ENCODE results near the gene SPSB3.

GRCh38 chr16:1778200-1779179 lies 3.9 kb downstream of the SPSB3 start:
- TF ChIP-seq, protein P1, sequence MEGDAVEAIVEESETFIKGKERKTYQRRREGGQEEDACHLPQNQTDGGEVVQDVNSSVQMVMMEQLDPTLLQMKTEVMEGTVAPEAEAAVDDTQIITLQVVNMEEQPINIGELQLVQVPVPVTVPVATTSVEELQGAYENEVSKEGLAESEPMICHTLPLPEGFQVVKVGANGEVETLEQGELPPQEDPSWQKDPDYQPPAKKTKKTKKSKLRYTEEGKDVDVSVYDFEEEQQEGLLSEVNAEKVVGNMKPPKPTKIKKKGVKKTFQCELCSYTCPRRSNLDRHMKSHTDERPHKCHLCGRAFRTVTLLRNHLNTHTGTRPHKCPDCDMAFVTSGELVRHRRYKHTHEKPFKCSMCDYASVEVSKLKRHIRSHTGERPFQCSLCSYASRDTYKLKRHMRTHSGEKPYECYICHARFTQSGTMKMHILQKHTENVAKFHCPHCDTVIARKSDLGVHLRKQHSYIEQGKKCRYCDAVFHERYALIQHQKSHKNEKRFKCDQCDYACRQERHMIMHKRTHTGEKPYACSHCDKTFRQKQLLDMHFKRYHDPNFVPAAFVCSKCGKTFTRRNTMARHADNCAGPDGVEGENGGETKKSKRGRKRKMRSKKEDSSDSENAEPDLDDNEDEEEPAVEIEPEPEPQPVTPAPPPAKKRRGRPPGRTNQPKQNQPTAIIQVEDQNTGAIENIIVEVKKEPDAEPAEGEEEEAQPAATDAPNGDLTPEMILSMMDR (IDR thresholded peaks at IDR 0.05; ENCODE audit: low read depth, low read length, poor library complexity, severe bottlenecking), result no peak
- no peak for TF ChIP-seq EZH2phosphoT487 (IDR thresholded peaks at IDR 0.05; ENCODE audit: borderline replicate concordance, low read length)

All from DOHH2 (cell line).